Activated CD4-positive, alpha-beta T cell treated with anti-CD3 and anti-CD28 coated beads, Interleukin-2, amount 50 U/mL, for 4 hours (primary cell): ENCODE data around the gene ZSCAN20.
"Not testable (repeated sequence)": the region's sequence is repeated elsewhere in the genome, so short reads cannot be mapped to it uniquely, and the experiment has no call there.

Experiments used
- DNase-seq, 2 experiments: peaks; one replicate each; pipeline ENCODE4 v3.0.0-alpha.2; 2020

Gene ZSCAN20

DNA sequence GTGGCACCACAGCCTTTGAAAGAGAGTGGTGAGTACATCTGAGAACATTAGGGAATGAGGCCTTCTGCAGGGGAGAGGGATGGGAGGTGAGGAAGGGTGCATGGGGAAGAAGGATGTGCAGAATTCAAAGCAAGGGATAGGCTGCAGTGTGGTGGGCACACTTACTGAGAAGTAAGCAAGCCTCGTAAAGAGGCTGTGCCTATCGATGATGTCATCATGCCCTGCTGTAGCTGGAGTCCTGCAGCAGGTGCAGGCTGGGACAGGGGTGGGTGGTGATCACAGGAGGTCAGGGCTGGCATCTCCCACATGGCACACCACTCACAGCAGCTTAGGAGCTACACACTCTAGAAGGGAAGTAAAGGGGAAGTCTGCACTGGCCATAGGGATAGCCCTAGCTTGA lies 16.2 kb downstream of the ZSCAN20 start:
- DNase-seq: no peak

DNA sequence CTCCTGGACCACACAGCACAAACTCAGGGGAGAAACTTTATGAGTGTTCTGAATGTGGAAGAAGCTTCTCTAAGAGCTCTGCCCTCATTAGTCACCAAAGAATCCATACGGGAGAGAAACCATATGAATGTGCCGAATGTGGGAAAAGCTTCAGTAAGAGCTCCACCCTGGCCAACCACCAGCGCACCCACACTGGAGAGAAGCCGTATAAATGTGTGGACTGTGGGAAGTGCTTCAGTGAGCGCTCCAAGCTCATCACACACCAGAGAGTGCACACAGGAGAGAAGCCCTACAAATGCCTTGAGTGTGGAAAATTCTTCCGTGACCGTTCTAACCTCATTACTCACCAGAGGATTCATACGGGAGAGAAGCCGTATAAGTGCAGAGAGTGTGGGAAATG lies 22.5 kb downstream of the ZSCAN20 start:
- no peak for DNase-seq

DNA sequence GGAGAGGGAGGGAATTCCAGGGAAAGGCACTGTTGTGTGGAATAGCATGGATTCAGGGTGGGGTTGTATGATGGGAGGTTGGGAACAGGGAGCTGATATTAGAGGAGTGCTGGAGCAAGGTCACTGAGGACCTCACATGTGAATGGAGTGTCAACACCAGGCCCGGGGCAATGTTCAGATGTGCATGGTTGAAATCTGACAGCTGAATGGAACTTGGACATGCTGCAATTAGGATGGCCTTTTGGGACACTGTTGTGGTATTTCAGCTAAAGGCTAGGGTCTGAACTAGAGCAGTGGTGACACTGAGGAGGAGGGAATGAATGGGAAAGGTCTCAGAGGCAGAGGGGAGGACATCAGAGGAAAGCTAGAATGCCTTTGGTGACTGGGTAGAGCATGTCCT lies 25.0 kb downstream of the ZSCAN20 start:
- no peak for DNase-seq

DNA sequence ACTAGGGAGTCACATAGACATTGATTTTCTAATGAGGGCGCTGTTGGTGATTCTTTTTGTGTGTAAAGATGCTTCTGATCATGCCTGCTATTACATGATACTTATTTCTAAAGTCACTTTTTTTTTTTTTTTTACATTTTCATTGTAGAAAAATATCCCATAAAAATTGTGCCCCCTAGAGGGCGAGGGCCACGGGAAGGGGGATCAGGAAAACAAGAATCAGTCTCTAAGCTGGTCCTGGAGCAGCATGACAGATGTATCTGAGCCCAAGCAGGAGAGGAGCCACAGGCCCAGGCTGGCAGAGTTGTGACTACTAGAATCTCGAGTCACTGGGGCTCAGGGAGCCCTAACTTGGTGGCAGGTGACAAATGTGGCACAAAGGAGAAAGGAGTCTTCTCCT lies 28.1 kb downstream of the ZSCAN20 start:
- DNase-seq: no peak

DNA sequence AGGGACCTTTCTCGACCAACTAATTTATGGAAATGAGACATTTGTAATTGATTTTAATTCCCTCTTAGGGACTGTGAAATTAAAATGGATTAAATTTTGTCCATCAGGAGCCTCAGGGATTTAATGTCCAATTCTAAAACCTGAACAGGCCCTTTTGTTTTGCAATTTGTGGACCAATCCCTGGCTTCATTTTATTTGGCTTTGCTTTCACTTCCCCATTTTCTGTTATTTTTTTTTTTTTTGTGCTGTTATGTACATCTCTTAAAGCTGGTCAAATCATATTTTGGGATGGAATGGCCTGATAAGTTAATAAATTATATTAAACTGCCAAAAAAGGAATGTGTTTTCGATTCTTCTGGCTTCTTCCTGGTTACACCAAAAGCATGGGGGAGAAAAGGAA lies 28.9 kb downstream of the ZSCAN20 start:
- no peak for DNase-seq

DNA sequence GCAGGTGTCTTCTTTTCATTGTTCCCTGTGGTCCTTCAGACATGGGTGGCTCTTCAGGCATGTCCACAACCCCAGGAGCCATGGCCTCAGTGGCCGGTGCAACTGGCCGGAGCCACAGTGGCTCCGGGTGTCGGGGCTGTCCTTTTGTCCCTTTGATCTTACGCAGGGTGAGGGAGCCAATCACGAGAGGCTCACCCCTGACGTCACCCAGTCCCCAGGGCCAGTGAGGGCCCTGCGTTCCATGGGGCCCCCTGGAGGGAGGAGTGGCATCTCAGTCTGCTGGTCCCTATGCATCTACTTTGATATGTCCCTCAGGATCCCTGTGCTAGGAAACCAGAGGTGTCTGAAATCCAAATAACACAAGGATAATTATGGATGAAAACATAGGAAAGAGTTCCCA lies 29.3 kb downstream of the ZSCAN20 start:
- no peak for DNase-seq

DNA sequence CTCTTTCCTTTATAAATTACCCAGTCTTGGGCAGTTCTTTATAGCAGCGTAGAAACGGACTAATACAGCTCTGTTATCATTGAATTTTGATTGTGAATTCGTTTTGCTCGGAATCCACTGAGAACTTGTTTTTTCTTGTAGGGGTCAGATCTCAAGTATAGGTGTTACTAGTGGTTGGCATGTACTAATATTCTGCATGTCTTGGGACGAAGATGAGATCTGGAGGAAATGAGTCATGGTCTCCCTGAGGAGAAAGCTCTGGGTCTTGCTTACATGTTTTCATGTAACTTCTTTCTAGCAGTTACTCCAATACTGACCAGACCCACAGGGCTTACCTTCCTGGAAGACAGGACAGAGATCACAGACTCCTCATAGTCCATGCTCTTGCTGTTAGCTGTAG lies 30.3 kb downstream of the ZSCAN20 start:
- no peak for DNase-seq

DNA sequence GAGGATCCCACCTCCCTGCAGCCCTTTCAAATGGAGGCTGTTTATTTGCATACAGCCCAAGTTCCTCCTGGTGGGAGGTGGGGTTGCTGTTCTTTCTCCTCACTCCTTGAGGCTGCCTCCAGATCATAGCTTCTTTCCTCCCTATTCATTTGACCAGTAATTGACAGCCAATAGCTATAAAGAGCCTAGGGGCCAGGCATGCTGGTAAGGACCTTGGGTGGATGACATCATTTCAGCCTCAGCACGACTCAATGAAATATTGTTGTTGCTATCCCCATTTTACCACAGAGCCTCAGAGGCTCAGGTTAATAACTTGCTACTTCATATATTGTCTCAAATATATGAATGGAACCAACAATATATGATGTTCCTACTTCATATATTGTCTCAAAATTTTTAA lies 31.1 kb downstream of the ZSCAN20 start:
- DNase-seq: no peak

DNA sequence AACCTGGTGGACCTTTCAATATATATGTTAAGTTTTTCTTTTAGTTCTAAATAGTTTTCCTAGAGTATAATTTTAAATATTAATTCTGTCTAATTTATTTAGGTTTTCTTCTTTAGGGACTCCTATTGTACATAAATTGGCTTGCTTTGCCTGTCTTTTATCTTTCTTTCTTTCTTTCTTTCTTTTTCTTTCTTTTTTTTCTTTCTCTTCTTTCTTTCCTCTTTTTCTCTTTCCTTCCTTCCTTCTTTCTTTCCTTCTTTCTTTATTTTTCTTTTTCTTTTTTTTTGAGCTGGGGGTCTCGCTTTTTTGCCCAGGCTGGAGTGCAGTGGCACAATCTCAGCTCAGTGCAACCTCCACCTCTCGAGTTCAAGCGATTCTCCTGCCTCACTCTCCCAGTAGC lies 35.2 kb downstream of the ZSCAN20 start:
- DNase-seq: no peak

DNA sequence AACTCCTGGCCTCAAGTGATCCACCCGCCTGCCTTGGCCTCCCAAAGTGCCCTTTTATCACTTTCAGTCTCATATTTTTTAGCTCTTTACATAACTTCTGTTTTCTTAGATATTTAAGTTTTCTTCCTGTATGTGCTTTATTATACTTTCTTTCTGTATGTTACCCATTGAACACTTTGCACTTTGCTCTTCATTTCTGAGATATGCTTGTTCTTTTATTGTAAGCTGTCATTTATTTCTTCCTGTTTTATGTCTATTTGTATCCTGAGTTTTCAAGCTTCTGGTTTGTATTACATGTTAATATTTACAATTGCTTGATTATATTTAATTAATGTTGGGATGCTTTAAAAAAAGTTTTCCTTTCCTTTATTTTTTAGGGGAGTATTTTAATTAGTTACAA lies 35.7 kb downstream of the ZSCAN20 start:
- no peak for DNase-seq

DNA sequence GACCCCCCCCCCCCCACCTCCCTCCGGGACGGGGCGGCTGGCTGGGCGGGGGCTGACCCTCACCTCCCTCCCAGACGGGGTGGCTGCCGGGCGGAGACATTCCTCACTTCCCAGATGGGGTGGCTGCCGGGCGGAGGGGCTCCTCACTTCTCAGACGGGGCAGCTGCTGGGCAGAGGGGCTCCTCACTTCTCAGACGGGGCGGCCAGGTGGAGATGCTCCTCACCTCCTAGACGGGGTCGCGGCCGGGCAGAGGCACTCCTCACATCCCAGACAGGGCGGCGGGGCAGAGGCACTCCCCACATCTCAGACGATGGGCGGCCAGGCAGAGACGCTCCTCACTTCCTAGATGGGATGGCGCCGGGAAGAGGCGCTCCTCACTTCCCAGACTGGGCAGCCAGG lies 36.8 kb downstream of the ZSCAN20 start:
- not testable (repeated sequence) for DNase-seq

DNA sequence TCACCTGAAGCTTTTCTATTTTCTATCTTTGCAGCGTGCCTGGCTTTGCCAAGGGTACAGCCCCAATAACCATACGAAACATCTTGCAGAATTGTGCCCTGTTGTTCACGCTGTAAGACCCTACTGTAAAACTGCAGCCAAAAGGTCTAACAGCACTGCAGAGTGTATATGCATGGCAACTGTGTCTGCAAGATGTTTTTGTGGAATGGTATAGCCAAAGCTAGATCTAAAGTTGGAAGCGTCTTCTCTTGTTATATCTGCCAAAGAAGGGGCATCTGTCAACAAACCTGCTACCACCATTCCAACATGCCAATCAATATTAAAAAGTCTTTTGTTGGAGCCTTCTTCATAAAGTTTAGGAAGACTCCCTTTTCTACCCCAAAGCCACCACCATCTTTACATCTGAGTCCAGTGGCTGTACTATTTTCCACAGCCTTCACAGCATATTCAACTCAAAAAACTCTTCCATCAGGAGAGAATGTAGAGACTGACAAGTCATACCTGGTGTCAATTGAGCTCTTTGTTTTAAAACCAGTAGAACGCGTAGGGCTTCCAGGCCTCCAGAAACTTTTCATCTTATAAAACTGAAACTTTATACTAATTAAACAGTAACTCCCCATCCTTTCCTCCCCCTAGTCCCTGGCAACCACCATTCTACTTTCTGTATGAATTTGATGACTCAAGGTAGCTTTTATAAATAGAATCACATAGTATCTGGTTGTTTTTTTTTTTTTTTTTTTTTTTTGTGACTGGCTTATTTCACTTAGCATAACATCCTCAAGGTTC lies 40.0 kb downstream of the ZSCAN20 start:
- DNase-seq: no peak

DNA sequence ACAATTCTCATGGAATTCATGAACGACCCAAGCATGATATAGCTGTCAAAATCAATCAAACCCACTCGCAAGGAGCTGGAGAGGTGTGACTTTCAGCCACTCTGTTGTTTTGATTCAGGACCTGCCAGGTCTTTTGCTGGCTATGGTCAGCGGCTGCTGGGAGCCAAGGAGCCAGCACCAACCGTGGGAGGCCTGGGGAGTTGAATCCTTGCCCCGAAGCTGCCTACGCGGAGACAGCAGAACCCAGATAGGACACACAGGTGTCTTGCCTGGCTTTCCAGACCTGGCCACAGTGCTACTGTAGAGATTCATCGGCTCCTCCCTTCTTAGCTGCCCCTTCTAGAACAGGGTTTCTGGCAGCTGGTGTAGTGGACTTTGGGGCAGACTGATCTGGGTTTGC lies 42.7 kb downstream of the ZSCAN20 start:
- DNase-seq: no peak

DNA sequence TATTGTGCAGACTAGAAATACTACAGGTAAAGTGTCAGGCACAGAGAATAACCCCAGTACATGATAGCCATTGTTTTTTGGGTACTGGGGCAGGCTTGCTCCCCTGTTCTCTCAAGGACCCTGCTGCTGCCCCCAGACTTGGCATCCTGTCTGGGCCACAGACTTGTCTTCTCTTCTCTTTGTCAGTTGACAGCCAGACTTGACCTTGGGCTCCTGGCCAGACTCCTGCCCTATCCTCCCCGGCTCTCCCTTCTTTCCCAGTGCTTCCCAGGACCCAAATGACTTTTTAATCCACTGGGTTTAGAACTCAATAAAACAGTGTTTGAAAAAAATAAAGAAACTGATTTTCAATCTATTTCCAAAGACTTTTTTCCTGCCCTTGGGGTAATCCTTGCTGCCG lies 43.2 kb downstream of the ZSCAN20 start:
- no peak for DNase-seq

DNA sequence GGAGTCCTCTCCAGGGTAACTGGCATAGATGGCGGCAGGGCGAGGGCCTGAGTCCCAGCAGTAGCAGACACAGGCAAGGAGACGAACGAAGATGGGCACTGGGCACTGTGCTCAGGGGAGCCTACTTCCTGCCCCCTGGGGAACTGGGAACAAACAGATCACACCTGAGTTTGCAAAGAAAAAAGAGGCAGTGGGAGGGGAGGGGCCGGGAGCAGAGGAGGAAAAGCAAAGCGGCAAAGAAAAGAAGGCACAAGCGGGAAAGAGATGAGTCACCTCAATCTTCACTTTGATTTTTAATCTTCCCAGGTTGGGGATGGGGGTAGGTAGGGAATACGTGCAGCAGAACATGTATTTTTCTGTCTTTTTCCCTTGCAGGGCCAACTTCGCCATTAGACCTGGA lies 44.0 kb downstream of the ZSCAN20 start:
- no peak for DNase-seq

DNA sequence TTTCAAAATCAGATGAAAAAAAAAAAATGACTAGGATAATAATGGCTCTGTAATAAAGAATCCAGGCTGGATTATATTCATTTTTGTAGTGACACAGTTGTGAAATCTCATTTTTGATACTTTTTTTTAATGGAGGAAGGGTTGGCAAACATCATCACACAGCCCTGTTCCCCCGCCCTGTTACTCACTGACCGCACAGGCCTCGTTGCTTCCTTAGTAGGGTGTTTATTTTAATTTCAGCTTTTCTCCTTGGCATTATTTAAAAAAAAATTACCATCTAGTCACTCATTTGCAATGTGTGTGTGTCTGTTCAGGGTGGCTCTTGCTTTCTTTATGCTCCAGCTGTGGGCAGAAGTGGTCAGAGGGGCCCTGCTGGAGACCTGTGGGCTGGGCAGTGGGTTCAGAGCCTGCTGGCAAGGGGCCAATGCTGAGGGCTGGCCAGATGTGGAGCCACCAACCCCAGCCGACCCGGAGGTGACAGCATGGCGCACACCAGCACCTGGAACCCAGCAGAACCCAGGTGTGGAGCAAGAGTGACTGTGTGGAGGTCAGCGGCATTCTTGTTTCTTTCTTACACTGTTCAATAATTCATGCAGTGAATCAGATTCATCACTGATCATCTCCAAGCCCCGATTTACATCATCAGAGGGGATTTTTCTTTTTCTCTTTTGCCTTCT lies 44.6 kb downstream of the ZSCAN20 start:
- no peak for DNase-seq

DNA sequence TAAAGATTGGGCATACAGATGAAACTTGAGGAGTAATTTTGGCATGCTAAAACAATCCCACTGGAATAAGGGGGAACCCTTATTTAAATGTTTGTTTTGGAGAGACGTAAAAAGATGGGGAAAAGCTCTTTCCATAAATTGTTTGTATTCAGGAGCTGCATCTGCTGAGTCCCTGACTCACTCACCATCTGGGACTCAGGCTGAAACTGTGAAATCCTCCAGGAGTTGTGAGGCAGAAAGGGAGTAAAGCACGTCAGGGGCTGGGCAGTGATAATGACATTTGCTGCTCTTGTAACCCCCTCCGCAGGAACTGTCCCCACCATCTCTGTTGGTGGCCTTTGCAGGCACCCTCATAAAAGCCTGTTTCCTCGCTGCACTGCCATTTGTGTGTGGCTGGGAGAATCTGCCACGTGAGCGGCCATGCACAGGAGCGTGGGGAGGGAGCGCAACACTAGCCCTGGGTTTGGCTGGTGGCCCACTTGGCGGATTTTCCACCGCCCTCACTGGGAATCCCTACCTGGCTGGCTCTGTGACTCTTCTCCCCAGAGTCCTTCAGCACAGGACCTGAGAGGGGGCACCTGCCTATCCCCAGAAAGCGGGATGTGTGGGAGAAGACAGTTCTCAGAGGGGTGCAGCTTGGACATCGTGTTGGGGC lies 45.3 kb downstream of the ZSCAN20 start:
- no peak for DNase-seq

DNA sequence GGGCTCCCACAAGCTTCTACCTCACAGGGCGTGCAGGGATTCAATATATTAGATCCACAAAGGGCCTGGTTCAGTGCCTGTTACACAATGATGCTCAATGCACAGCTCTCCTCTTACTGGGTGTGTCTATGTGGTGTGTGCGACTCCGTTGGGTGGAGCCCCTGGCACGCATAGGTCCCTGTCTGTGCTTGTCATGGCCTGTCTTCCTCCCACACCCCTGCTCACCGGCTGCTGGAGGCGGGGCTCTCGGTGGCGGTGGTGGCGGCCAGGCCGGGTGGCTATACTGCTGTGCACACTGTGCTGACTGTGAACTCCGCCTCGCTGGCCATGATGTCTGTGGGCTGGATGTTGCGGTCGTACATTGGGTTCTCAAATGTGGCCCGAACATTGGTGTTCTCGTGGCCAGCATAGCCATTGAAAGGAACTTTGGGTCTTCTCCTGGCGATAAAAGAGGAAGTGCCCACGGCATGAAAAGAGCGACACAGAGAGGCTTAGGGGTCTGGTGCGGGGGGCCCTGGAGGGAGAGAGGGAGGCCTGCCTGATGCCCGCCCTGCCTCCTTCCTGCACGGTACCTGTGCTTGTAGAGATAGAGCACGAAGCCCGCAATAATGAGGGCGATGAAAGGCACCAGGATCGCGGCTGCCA lies 46.9 kb downstream of the ZSCAN20 start:
- no peak for DNase-seq

DNA sequence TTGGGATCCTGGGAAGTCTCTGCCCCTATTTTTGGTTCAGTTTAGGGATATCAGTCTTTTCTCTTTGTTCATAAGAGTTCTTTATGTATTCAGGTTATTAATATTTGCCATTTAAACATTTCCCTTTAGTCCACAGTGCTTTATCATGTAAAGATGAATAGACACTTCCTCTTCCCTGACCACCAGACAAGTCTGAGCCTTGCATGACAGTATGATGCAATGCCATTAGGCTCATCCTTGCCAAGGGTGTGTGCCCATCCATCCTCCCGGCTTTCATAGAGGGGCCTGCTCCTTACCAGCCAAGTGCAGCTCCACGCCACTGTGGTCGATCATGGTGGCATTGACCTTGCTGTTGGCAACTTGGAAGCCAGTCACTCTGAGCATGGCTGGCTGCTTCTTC lies 52.1 kb downstream of the ZSCAN20 start:
- DNase-seq: no peak

DNA sequence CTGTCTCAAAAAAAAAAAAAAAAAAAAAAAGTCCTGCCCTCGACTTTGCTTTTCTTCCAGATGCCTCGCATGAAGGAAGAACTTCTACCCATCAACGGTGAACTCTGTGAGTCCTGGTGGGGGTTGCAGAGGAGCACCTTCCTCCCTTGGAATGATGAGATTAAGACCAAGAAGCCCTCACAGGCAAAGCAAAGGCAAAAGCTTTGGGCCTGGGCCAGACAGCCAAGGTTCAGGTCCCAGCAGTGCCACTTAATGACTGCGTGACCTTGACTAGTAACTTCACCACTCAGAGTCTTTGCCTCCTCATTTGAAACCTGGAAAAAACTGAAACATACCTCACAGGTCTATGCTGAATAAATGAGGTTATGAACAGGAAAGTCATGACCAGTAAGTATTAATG lies 55.5 kb downstream of the ZSCAN20 start:
- no peak for DNase-seq

DNA sequence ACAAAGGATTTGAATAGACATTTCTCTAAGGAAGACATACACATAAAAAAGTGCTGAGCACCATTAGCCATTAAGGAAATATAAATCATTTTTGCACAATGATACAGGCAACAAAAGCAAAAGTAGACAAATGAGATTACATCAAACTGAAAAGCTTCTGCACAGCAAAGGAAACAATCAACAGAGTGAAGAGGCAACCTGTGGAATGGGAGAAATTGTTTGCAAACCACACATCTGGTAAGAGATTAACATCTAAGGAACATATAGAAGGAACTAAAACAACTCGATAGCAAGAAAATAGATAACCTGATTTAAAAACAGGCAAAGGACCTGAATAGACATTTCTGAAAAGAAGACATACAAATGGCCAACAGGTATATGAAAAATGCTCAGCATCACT lies 57.5 kb downstream of the ZSCAN20 start:
- no peak for DNase-seq

DNA sequence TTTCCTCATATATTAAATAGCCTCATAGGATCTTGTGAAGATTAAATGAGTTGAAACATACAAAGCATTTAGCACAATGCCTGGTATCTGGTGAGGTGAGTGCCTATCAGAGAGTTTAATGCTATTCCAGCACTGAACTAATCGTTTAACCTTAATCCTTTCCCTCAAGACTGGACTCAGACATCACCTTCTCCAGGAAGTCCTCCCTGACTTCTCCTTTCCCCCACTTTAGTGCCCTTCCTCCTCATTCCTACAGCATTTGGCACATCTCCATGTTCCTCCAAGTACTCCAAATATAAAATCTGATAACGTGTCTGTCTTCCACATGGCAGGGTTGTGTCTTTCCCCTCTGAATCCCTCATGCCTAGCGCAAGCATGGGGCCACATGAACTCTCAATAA lies 59.8 kb downstream of the ZSCAN20 start:
- DNase-seq: no peak

DNA sequence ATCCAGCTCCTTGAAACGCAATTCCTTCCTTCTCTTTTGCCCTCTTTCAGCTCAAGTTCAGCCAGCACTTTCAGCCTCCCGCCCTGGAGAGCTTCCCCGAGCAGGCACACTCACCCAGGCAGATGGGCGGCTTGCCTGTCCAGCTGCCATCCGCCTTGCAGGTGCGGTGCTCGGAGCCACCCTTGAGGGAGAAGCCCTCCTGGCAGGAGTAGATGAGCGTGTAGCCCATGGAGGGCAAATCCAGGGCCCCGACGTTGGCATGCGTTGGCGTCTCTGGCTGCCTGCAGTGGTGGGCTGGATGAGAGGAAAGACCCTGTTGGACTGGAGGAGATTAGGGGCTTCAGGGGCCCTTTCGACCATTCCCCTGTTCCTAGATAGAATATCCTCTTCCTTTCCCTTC lies 60.5 kb downstream of the ZSCAN20 start:
- no peak for DNase-seq

DNA sequence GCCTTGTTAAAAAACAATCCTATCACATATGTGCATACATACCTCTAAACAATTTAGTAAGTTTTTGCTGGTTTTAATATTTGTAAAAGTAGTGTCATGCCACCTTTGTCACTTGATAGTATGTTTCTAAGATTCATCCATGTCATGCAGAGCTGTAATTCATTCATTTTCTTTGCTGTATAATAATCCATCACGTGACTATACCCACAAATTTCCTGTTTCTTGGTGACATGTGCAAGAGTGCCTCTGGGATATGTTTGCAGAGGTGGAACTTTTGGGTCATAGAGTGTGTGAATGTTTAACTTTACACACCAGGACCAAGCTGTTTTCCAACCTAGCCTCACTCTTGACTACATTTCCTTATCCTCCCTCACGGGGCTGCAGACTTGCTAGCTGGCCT lies 62.9 kb downstream of the ZSCAN20 start:
- no peak for DNase-seq
